Sigmoid colon (tissue), 4 donors: ENCODE data around the gene LHFPL5.

Experiments
- CTCF ChIP-seq, 4 experiments: fragments of 450-650 bp in 3 of 4; fragments of 200-600 bp in 1 of 4; IDR thresholded peaks; one replicate each; pipeline ENCODE4 v1.5.1; 2016 to 2019; ENCODE audit warnings: antibody characterized with exemption in 4 of 4, mild to moderate bottlenecking in 3 of 4, moderate library complexity in 2 of 4
- EP300 ChIP-seq, 4 donors: sonication (generic); formaldehyde crosslinking; IDR thresholded peaks; one replicate each; pipeline ENCODE4 v1.6.1; 2017; ENCODE audit warnings: antibody characterized with exemption in 4 of 4
- POLR2A ChIP-seq, 2 donors: fragments of 450-650 bp; IDR thresholded peaks; one replicate each; pipeline ENCODE4 v1.6.1; 2016; ENCODE audit warnings: antibody characterized with exemption in 2 of 2, mild to moderate bottlenecking in 2 of 2, moderate library complexity in 2 of 2
- POLR2AphosphoS5 ChIP-seq, 4 donors: sonication (generic); formaldehyde crosslinking; IDR thresholded peaks; one replicate each; pipeline ENCODE4 v1.6.1; 2017; ENCODE audit warnings: antibody characterized with exemption in 4 of 4

GRCh38 chr6:35859367-35859766 is 54.2 kb downstream of the LHFPL5 start:
- TF ChIP-seq CTCF (IDR thresholded peaks at IDR 0.05): no peak
- no peak for TF ChIP-seq POLR2AphosphoS5 (IDR thresholded peaks at IDR 0.05)
- TF ChIP-seq EP300 (IDR thresholded peaks at IDR 0.05): no peak
- TF ChIP-seq POLR2A (IDR thresholded peaks at IDR 0.05): no peak
